KMS-11 (cell line): Measurements from ENCODE around the gene YJEFN3.

Source experiments
- H2AFZ ChIP-seq: fragments of 200-600 bp; sonication (generic); 2 replicates; pipeline ENCODE4 v1.6.1; 2016; ENCODE audit warnings: antibody characterized with exemption, mixed run types, low read depth
- H3K27ac ChIP-seq: fragments of 200-600 bp; sonication (generic); 2 replicates; pipeline ENCODE4 v1.6.1; 2016; ENCODE audit warnings: mild to moderate bottlenecking, mixed run types
- H3K27me3 ChIP-seq: fragments of 200-600 bp; sonication (generic); 2 replicates; pipeline ENCODE4 v1.6.1; 2017; ENCODE audit warnings: mild to moderate bottlenecking, low read depth, mixed run types, moderate library complexity; ENCODE audit not compliant: insufficient read depth
- H3K36me3 ChIP-seq: fragments of 200-600 bp; sonication (generic); 2 replicates; pipeline ENCODE4 v1.6.1; 2017; ENCODE audit warnings: mild to moderate bottlenecking, mixed run types; ENCODE audit not compliant: insufficient read depth
- H3K4me1 ChIP-seq: fragments of 200-600 bp; sonication (generic); 2 replicates; pipeline ENCODE4 v1.6.1; 2016; ENCODE audit warnings: mild to moderate bottlenecking, low read depth, mixed run types; ENCODE audit not compliant: poor library complexity, severe bottlenecking
- H3K4me2 ChIP-seq: fragments of 200-600 bp; sonication (generic); 2 replicates; pipeline ENCODE4 v1.7.0; 2016; ENCODE audit warnings: mild to moderate bottlenecking, mixed run types
- H3K4me3 ChIP-seq: fragments of 200-600 bp; sonication (generic); IDR thresholded peaks from 2 replicates; pipeline ENCODE4 v1.6.1; 2017; ENCODE audit warnings: low read depth, low read length, mixed read lengths; ENCODE audit not compliant: insufficient read depth
- H3K79me2 ChIP-seq: fragments of 200-600 bp; sonication (generic); 2 replicates; pipeline ENCODE4 v1.6.1; 2016; ENCODE audit warnings: low read depth, mixed run types; ENCODE audit not compliant: insufficient read depth
- H3K9ac ChIP-seq: fragments of 200-600 bp; sonication (generic); 2 replicates; pipeline ENCODE4 v1.6.1; 2016; ENCODE audit warnings: mild to moderate bottlenecking, mixed run types
- H4K20me1 ChIP-seq: fragments of 200-600 bp; sonication (generic); 2 replicates; pipeline ENCODE4 v1.6.1; 2016; ENCODE audit warnings: mild to moderate bottlenecking, mixed run types; ENCODE audit not compliant: insufficient read depth
- CTCF ChIP-seq: fragments of 200-600 bp; sonication (generic); conservative IDR thresholded peaks from 2 replicates; pipeline ENCODE4 v1.6.1; 2017; ENCODE audit warnings: low read depth, mild to moderate bottlenecking, antibody characterized with exemption, low read length, moderate library complexity, mixed read lengths

Gene YJEFN3

GRCh38 chr19:19492026-19492610 lies 36.6 kb upstream of the YJEFN3 start:
- Histone ChIP-seq H3K27ac (no peak overlapping the region), H2AFZ (no peak overlapping the region), H3K9ac (no peak overlapping the region), H4K20me1 (0 out of 2 replicates have a peak, but pooled peaks cover 3% of the 10 kb centered on the region), H3K4me2 (no peak overlapping the region), H3K4me1 (peaks cover 7% of the 10 kb centered on the region), H3K27me3 (no peaks in the 10 kb centered on the region), H3K79me2 (no peaks in the 10 kb centered on the region), H3K36me3 (no peaks in the 10 kb centered on the region), H3K4me3 (no peak overlapping the region)
- TF ChIP-seq CTCF, result no peak

- no peak for TF ChIP-seq CTCF
- Histone ChIP-seq H3K9ac (no peak overlapping the region), H3K79me2 (no peaks in the 10 kb centered on the region), H3K36me3 (no peaks in the 10 kb centered on the region), H3K27me3 (no peaks in the 10 kb centered on the region), H3K27ac (no peak overlapping the region), H3K4me3 (no peak overlapping the region), H2AFZ (no peak overlapping the region), H3K4me2 (no peak overlapping the region), H3K4me1 (peaks cover 2% of the 10 kb centered on the region), H4K20me1 (0 out of 2 replicates have a peak, but pooled peaks cover 3% of the 10 kb centered on the region)
Observed at GRCh38 chr19:19493841-19494546, 34.7 kb upstream of the YJEFN3 start.

- no peaks in the 10 kb centered on the region for H4K20me1 ChIP-seq
- no peak overlapping the region for H3K4me2 ChIP-seq
- H3K36me3 ChIP-seq, result no peaks in the 10 kb centered on the region; the same call in 1 of the 2 replicates
- no peak overlapping the region for H3K4me3 ChIP-seq
- H3K79me2 ChIP-seq, result no peaks in the 10 kb centered on the region
- H3K9ac ChIP-seq, result no peak overlapping the region
- no peak overlapping the region for H2AFZ ChIP-seq
- no peak for TF ChIP-seq CTCF
- no peak overlapping the region for H3K27ac ChIP-seq
- H3K4me1 ChIP-seq, result no peaks in the 10 kb centered on the region
- no peaks in the 10 kb centered on the region for H3K27me3 ChIP-seq
Observed at GRCh38 chr19:19495614-19496603, 32.8 kb upstream of the YJEFN3 start.

GRCh38 chr19:19498255-19498991 lies 30.3 kb upstream of the YJEFN3 start:
- Histone ChIP-seq H4K20me1 (no peaks in the 10 kb centered on the region), H3K4me1 (no peaks in the 10 kb centered on the region), H3K79me2 (no peaks in the 10 kb centered on the region), H3K27me3 (no peaks in the 10 kb centered on the region), H3K4me3 (no peak overlapping the region), H3K27ac (no peak overlapping the region), H3K36me3 (peaks cover 2% of the 10 kb centered on the region; the same call in 1 of the 2 replicates), H3K9ac (no peak overlapping the region), H2AFZ (no peak overlapping the region), H3K4me2 (no peak overlapping the region)
- no peak for TF ChIP-seq CTCF
